Suprapubic skin (tissue), 3 donors: ENCODE data around the gene PNLIPRP3.

Experiments used
- EP300 ChIP-seq: sonication (generic); formaldehyde crosslinking; IDR thresholded peaks from one replicate; pipeline ENCODE4 v1.6.1; 2017; ENCODE audit warnings: antibody characterized with exemption
- POLR2A ChIP-seq, 2 donors: fragments of 450-650 bp; IDR thresholded peaks; one replicate each; pipeline ENCODE4 v1.6.1; 2017; ENCODE audit warnings: antibody characterized with exemption in 2 of 2, mild to moderate bottlenecking in 2 of 2, moderate library complexity in 2 of 2
- TF ChIP-seq, protein P1 (sequence below), 2 donors: fragments of 200-600 bp in 1 of 2; fragments of 450-650 bp in 1 of 2; sonication (generic) in 1 of 2; IDR thresholded peaks; one replicate each; pipeline ENCODE4 v1.5.1; 2016 to 2019; ENCODE audit warnings: antibody characterized with exemption in 2 of 2, mild to moderate bottlenecking in 1 of 2, moderate library complexity in 1 of 2

DNA sequence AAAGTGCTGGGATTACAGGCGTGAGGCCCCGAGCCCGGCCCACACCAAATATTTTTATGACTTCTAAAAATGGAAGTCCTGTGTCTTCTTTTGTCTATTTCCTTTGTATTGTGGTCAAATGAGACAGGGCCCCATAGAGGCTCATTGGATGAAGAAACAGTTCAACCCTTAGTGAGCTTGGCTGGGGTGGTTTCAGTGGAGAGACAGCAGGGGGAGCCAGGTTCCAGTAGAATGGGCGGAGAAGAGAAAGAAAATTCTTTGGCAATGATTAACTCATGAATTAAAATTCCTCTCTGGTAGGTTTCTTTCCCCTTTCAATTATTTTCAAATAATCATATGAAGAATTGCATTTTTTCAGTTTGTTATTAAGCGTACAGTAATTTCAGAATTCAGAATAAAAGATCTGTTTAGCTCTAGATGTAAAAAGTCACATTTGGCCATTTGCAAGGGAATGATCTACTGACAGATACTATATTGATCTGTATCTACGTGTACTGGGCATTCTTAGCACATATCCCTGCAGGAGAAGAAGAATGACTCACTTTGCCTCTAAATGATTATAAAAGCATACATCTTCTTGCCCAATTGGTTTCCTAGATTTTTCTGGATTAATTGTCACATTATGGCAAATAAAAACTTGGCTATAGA is 43.2 kb downstream of the PNLIPRP3 start:
- TF ChIP-seq POLR2A (IDR thresholded peaks at IDR 0.05) (no peak), EP300 (no peak)
- TF ChIP-seq, protein P1, sequence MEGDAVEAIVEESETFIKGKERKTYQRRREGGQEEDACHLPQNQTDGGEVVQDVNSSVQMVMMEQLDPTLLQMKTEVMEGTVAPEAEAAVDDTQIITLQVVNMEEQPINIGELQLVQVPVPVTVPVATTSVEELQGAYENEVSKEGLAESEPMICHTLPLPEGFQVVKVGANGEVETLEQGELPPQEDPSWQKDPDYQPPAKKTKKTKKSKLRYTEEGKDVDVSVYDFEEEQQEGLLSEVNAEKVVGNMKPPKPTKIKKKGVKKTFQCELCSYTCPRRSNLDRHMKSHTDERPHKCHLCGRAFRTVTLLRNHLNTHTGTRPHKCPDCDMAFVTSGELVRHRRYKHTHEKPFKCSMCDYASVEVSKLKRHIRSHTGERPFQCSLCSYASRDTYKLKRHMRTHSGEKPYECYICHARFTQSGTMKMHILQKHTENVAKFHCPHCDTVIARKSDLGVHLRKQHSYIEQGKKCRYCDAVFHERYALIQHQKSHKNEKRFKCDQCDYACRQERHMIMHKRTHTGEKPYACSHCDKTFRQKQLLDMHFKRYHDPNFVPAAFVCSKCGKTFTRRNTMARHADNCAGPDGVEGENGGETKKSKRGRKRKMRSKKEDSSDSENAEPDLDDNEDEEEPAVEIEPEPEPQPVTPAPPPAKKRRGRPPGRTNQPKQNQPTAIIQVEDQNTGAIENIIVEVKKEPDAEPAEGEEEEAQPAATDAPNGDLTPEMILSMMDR (IDR thresholded peaks at IDR 0.05), result no peak
